WTC11 (cell line): ENCODE data around the gene BGN.

Source experiments
- FOXJ3 ChIP-seq: sonication (generic); formaldehyde crosslinking; IDR thresholded peaks from 2 replicates; pipeline ENCODE4 v1.9.0; 2021; ENCODE audit warnings: missing genetic modification reagents, mild to moderate bottlenecking, borderline replicate concordance
- JUN ChIP-seq: sonication (generic); formaldehyde crosslinking; IDR thresholded peaks from 2 replicates; pipeline ENCODE4 v1.8.0; 2023; ENCODE audit warnings: mild to moderate bottlenecking, missing genetic modification reagents
- NFE2L1 ChIP-seq: sonication (generic); formaldehyde crosslinking; IDR thresholded peaks from 2 replicates; pipeline ENCODE4 v1.8.1; 2023; ENCODE audit warnings: missing genetic modification reagents
- NR1H2 ChIP-seq: sonication (generic); formaldehyde crosslinking; IDR thresholded peaks from 2 replicates; pipeline ENCODE4 v1.9.0; 2021; ENCODE audit warnings: mild to moderate bottlenecking, moderate library complexity, missing genetic modification reagents
- RELA ChIP-seq: sonication (generic); formaldehyde crosslinking; IDR thresholded peaks from 2 replicates; pipeline ENCODE4 v1.8.1; 2022; ENCODE audit warnings: missing genetic modification reagents, mild to moderate bottlenecking, borderline replicate concordance
- SOX15 ChIP-seq: fragments of 250-450 bp; sonication (Bioruptor Pico); IDR thresholded peaks from 2 replicates; pipeline ENCODE4 v1.9.0; 2021; ENCODE audit warnings: mild to moderate bottlenecking
- SP1 ChIP-seq: sonication (generic); formaldehyde crosslinking; conservative IDR thresholded peaks from 2 replicates; pipeline ENCODE4 v1.8.1; 2022; ENCODE audit warnings: missing genetic modification reagents
- TEAD4 ChIP-seq: sonication (generic); formaldehyde crosslinking; IDR thresholded peaks from 2 replicates; pipeline ENCODE4 v1.8.0; 2022; ENCODE audit warnings: mild to moderate bottlenecking, missing genetic modification reagents
- TF ChIP-seq, protein P1 (sequence below): fragments of 200-600 bp; IDR thresholded peaks from 2 replicates; pipeline ENCODE4 v1.8.0; 2022; ENCODE audit warnings: antibody characterized with exemption
- TF ChIP-seq, protein P2 (sequence below): sonication (generic); formaldehyde crosslinking; IDR thresholded peaks from 2 replicates; pipeline ENCODE4 v1.8.0; 2022; ENCODE audit warnings: mild to moderate bottlenecking, missing genetic modification reagents
- TF ChIP-seq, protein P3 (sequence below): sonication (generic); formaldehyde crosslinking; IDR thresholded peaks from 2 replicates; pipeline ENCODE4 v1.8.0; 2022; ENCODE audit warnings: mild to moderate bottlenecking, missing genetic modification reagents
- TF ChIP-seq, protein P4 (sequence below): fragments of 250-450 bp; sonication (Bioruptor Pico); IDR thresholded peaks from 2 replicates; pipeline ENCODE4 v2.1.2; 2022; ENCODE audit warnings: mild to moderate bottlenecking, moderate library complexity
- TF ChIP-seq, protein P5 (sequence below): sonication (generic); formaldehyde crosslinking; IDR thresholded peaks from 2 replicates; pipeline ENCODE4 v1.8.1; 2022; ENCODE audit warnings: low read depth, missing genetic modification reagents, borderline replicate concordance
- TF ChIP-seq, protein P6 (sequence below): fragments of 250-450 bp; sonication (Bioruptor Pico); IDR thresholded peaks from 2 replicates; pipeline ENCODE4 v1.9.0; 2021; ENCODE audit warnings: moderate library complexity, mild to moderate bottlenecking, inconsistent platforms, borderline replicate concordance

DNA sequence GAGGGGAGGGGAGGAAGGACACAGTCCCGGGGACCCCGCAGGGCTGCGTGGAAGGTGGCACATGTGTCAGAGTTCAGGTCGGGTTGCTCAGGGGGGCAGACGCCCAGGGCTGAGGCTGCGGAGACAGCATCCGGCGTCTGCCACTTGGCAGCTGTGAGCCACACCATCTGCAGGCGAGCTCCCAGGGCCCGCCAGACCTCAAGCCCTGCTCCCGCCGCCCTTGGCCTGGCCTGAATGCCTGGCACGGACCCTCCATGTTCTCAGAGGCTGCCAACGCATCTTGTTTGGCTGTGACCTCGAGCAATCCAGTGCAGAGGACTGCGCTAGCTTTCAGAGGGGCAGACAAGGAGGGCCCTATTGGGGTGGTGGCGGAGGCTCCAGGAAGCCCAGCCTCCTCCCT, 5.1 kb downstream of the BGN start:
- TF ChIP-seq RELA (CRISPR knock-in tag) = no peak
- TF ChIP-seq TEAD4 = no peak
- TF ChIP-seq, protein P1, sequence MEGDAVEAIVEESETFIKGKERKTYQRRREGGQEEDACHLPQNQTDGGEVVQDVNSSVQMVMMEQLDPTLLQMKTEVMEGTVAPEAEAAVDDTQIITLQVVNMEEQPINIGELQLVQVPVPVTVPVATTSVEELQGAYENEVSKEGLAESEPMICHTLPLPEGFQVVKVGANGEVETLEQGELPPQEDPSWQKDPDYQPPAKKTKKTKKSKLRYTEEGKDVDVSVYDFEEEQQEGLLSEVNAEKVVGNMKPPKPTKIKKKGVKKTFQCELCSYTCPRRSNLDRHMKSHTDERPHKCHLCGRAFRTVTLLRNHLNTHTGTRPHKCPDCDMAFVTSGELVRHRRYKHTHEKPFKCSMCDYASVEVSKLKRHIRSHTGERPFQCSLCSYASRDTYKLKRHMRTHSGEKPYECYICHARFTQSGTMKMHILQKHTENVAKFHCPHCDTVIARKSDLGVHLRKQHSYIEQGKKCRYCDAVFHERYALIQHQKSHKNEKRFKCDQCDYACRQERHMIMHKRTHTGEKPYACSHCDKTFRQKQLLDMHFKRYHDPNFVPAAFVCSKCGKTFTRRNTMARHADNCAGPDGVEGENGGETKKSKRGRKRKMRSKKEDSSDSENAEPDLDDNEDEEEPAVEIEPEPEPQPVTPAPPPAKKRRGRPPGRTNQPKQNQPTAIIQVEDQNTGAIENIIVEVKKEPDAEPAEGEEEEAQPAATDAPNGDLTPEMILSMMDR = no peak
- TF ChIP-seq, protein P2, sequence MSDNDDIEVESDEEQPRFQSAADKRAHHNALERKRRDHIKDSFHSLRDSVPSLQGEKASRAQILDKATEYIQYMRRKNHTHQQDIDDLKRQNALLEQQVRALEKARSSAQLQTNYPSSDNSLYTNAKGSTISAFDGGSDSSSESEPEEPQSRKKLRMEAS = no peak
- TF ChIP-seq, protein P3, sequence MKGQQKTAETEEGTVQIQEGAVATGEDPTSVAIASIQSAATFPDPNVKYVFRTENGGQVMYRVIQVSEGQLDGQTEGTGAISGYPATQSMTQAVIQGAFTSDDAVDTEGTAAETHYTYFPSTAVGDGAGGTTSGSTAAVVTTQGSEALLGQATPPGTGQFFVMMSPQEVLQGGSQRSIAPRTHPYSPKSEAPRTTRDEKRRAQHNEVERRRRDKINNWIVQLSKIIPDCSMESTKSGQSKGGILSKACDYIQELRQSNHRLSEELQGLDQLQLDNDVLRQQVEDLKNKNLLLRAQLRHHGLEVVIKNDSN (CRISPR knock-in tag) = no peak
- TF ChIP-seq, protein P4, sequence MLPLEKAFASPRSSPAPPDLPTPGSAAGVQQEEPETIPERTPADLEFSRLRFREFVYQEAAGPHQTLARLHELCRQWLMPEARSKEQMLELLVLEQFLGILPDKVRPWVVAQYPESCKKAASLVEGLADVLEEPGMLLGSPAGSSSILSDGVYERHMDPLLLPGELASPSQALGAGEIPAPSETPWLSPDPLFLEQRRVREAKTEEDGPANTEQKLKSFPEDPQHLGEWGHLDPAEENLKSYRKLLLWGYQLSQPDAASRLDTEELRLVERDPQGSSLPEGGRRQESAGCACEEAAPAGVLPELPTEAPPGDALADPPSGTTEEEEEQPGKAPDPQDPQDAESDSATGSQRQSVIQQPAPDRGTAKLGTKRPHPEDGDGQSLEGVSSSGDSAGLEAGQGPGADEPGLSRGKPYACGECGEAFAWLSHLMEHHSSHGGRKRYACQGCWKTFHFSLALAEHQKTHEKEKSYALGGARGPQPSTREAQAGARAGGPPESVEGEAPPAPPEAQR (CRISPR knock-in tag) = no peak
- no peak for TF ChIP-seq SP1 (CRISPR knock-in tag)
- TF ChIP-seq, protein P5, sequence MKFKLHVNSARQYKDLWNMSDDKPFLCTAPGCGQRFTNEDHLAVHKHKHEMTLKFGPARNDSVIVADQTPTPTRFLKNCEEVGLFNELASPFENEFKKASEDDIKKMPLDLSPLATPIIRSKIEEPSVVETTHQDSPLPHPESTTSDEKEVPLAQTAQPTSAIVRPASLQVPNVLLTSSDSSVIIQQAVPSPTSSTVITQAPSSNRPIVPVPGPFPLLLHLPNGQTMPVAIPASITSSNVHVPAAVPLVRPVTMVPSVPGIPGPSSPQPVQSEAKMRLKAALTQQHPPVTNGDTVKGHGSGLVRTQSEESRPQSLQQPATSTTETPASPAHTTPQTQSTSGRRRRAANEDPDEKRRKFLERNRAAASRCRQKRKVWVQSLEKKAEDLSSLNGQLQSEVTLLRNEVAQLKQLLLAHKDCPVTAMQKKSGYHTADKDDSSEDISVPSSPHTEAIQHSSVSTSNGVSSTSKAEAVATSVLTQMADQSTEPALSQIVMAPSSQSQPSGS = no peak
- no peak for TF ChIP-seq FOXJ3
- no peak for TF ChIP-seq SOX15
- TF ChIP-seq NR1H2 (CRISPR knock-in tag) = no peak
- TF ChIP-seq, protein P6, sequence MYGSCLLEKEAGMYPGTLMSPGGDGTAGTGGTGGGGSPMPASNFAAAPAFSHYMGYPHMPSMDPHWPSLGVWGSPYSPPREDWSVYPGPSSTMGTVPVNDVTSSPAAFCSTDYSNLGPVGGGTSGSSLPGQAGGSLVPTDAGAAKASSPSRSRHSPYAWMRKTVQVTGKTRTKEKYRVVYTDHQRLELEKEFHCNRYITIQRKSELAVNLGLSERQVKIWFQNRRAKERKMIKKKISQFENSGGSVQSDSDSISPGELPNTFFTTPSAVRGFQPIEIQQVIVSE (CRISPR knock-in tag) = no peak
- no peak for TF ChIP-seq NFE2L1 (CRISPR knock-in tag)
- no peak for TF ChIP-seq JUN (CRISPR knock-in tag)
